Muscle of leg (tissue), 11 donors: Measurements from ENCODE around the gene SETBP1. TPM values are rescaled to one million over a fixed set of nuclear protein-coding genes. Genes with fewer than 3 reads are reported as not detected.
A peak's percentile ranks its signal among the peaks of the same experiment; 100 is the strongest.

ENCODE experiments used
- DNase-seq: peaks from one replicate; pipeline ENCODE4 v3.0.0; 2013
- H3K27ac ChIP-seq: one replicate; pipeline ENCODE4 v1.5.1; 2013; ENCODE audit warnings: mild to moderate bottlenecking, low read length, control low read depth
- H3K27me3 ChIP-seq: one replicate; pipeline ENCODE4 v1.6.1; 2013; ENCODE audit warnings: low read length; ENCODE audit not compliant: control insufficient read depth, insufficient read depth
- H3K36me3 ChIP-seq: one replicate; pipeline ENCODE4 v1.6.1; 2013; ENCODE audit warnings: low read length; ENCODE audit not compliant: control insufficient read depth, insufficient read depth
- H3K4me1 ChIP-seq: one replicate; pipeline ENCODE4 v1.6.1; 2013; ENCODE audit warnings: low read length; ENCODE audit not compliant: control insufficient read depth, insufficient read depth
- H3K4me3 ChIP-seq: one replicate; pipeline ENCODE4 v1.5.1; 2013; ENCODE audit warnings: low read length, control low read depth
- H3K9me3 ChIP-seq: replicated peaks from 2 replicates; pipeline ENCODE4 v1.6.1; 2013; ENCODE audit warnings: low read depth, low read length; ENCODE audit not compliant: control insufficient read depth
- WGBS: methylation state at CpG from one replicate; pipeline ENCODE4 v1.1.5; 2013; ENCODE audit warnings: missing lambda C conversion rate; ENCODE audit not compliant: insufficient coverage; 5-methylcytosine and 5-hydroxymethylcytosine counted together
- polyA plus RNA-seq, 8 donors: library from polyadenylated mRNA; unstranded; fragments of 120-200 nt; gene quantifications; one replicate each; pipeline versions ENCODE4 v1.2.1 to v1.2.3, GENCODE V29; 2013; ENCODE audit warnings: inconsistent platforms in 1 of 8, low replicate concordance in 1 of 8; ENCODE audit not compliant: insufficient read length in 8 of 8, insufficient read depth in 1 of 8
- total RNA-seq: library from RNA; stranded (reverse); fragments of 120-200 nt; gene quantifications from one replicate; pipeline ENCODE4 v1.2.4, GENCODE V29; 2013

SETBP1 gene
- total and polyA plus RNA-seq, 9 donors: 11.0 to 20.5 (median 16.8) TPM

GRCh38 chr18:44651918-44652572, 28.6 kb upstream of the SETBP1 start:
- WGBS: 100% methylated on average over 2 of the region's 6 CpGs
- no peak for DNase-seq
- no peaks in the 10 kb centered on the region for H3K27me3 ChIP-seq

DNA sequence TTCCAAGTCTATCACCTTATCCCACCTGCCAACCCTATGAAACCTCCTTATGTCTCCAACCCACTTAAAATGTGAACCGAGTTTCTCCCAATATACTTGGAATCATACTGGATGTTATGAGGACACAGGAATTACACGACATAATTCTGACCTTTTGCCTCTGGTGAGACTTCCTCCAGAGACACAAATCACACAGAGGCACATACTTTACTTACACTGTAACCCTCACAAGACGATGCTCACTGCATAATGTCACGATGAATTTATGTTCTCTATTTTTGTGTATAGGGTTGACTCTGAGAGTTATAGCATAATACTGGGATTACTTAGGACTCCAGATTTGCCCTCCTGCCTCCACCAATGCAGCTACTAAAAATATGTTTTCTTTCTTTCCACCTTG, 28.0 kb upstream of the SETBP1 start:
- no peaks in the 10 kb centered on the region for H3K36me3 ChIP-seq
- H3K9me3 ChIP-seq: no peaks in the 10 kb centered on the region
- H3K27me3 ChIP-seq: no peaks in the 10 kb centered on the region
- 40% methylated on average over 1 of the region's 4 CpGs for WGBS
- no peak overlapping the region for H3K27ac ChIP-seq
- no peaks in the 10 kb centered on the region for H3K4me1 ChIP-seq
- H3K4me3 ChIP-seq: no peak overlapping the region
- DNase-seq: no peak

More at GRCh38 chr18:44651918-44652572, 28.6 kb upstream of the SETBP1 start:
- no peaks in the 10 kb centered on the region for H3K9me3 ChIP-seq
- no peaks in the 10 kb centered on the region for H3K36me3 ChIP-seq
- H3K4me1 ChIP-seq: no peaks in the 10 kb centered on the region
- H3K27ac ChIP-seq: no peak overlapping the region
- no peak overlapping the region for H3K4me3 ChIP-seq

DNA sequence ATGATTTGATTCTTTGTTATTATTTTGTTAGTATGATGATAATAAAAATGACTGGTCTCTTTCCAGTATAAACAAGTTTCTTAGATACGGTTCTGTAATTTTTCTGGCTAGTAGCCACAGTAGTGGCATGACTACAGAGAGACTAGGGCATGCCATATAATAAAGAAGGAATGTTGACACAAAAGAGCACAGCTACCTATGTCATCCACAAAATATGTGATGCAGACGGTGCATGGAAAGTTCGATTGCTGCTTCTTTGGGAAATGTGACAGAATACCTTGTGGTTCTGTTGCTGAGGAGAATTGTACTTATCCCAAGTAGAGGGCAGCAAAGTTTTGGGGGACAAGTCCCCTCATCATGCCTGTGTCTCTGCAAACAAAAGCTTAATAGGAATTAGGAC, 26.1 kb upstream of the SETBP1 start:
- H3K27ac ChIP-seq: no peak overlapping the region
- H3K9me3 ChIP-seq: no peaks in the 10 kb centered on the region
- H3K36me3 ChIP-seq: no peaks in the 10 kb centered on the region
- peak; percentile 20 for DNase-seq
- H3K4me1 ChIP-seq: no peaks in the 10 kb centered on the region
- no peak overlapping the region for H3K4me3 ChIP-seq
- no peaks in the 10 kb centered on the region for H3K27me3 ChIP-seq
- WGBS: 40% methylated on average over 1 of the region's 3 CpGs

DNA sequence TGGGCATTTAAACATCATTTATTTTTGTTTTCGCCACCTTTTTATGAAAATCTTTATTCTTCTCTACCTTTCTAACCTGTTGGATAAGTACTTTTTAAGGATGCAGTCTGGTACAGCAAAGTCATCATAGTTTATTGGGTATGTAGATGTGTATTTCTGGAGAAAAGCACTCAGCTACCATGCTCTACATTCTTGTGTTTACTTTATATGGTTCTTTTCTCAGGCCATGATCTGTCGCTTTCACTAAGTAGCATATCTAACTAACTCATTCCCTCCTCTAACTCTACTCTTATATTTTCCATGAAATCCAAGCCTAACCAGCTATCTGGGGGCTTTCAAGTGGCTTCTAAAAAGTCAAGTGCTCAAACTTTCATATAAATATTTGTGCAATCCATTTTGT, 25.3 kb upstream of the SETBP1 start:
- Histone ChIP-seq H3K9me3 (no peaks in the 10 kb centered on the region), H3K4me3 (no peak overlapping the region), H3K27me3 (no peaks in the 10 kb centered on the region), H3K36me3 (no peaks in the 10 kb centered on the region), H3K27ac (no peak overlapping the region), H3K4me1 (no peaks in the 10 kb centered on the region)
- no CpG with 5 or more reads among the region's 2 CpGs for WGBS
- no peak for DNase-seq

DNA sequence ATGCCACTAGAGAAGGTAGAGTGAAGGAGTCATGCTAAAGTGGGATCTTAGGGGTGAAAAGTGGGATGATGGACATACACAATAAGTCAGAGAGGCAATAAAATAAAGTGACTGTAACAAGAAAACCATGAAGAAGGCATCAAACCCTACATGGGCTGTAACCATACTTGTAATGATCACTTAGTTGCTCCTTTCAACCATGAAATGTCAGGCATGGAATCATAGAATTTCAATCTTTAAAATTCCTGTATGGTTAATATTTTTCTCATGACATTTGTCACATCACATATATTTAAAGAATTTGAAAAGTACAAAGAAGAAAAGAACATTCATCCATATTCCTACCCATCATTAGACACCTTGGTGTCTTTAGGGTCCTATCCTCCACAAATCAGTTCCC, 20.9 kb upstream of the SETBP1 start:
- Histone ChIP-seq H3K27ac (no peak overlapping the region), H3K27me3 (no peaks in the 10 kb centered on the region), H3K4me1 (no peaks in the 10 kb centered on the region), H3K9me3 (no peaks in the 10 kb centered on the region), H3K4me3 (no peak overlapping the region), H3K36me3 (no peaks in the 10 kb centered on the region)
- no peak for DNase-seq

DNA sequence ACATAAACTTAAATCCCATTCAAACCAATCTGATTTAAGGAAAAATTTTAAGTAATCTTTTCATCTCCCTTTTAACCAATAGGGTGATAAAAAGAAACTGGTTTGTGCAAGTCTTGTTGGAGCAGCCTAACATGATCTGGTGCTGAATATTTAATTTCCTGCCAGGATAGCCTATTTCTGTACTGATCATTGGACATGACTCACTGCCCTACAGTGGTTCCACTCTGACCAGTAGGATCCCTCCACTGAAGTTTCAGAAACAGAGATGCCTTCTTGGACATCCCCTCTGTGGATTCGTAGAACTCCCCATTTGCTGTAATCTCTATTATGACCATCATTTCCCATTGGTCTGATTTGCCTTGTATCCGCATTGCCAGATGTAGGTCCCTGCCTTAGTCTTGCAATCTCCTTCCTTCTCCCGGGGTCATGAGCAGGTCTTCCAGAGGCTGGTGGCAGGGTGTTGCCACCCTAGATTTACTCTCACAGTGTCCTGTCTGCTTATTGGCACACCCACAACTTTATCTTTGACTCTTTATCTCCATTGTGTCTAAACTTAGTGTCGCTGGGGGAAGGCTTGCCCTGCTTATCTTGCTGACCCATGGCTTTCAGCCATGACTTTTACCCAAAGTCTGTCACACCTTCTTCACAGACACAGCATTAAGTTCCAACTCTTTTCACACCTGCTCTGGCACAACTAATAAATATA, 12.3 kb upstream of the SETBP1 start:
- H3K9me3 ChIP-seq: no peaks in the 10 kb centered on the region
- 93% methylated on average over 4 of the region's 4 CpGs for WGBS

GRCh38 chr18:44671914-44672313, 8.8 kb upstream of the SETBP1 start:
- H3K27ac ChIP-seq: no peak overlapping the region
- no peaks in the 10 kb centered on the region for H3K27me3 ChIP-seq
- WGBS: no CpG with 5 or more reads among the region's 2 CpGs

More for the DNA sequence above, 12.3 kb upstream of the SETBP1 start:
- no peaks in the 10 kb centered on the region for H3K36me3 ChIP-seq
- no peak overlapping the region for H3K4me3 ChIP-seq
- H3K27me3 ChIP-seq: no peaks in the 10 kb centered on the region
- no peaks in the 10 kb centered on the region for H3K4me1 ChIP-seq
- no peak overlapping the region for H3K27ac ChIP-seq
- DNase-seq: no peak

DNA sequence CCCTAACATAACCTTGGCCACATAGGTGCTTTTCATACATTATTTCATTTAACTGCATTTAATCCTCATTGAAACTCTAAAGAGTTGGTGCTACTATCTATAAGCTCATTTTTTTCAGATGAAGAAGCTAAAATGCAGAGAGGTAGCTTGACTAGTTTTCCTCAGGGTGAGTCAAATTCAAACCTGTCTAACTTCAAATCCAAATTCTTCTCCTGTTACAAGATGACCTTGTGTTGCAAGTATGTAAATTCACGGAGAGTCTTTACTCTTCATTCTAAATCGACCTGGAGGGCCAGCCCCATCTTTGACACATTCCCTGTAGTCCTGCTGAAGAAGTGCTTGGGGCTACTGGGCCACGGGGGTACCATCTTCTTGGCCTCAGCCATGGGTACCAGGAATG, 8.2 kb upstream of the SETBP1 start:
- no peak for DNase-seq
- WGBS: 71% methylated on average over 1 of the region's 3 CpGs
- H3K9me3 ChIP-seq: no peaks in the 10 kb centered on the region
- no peaks in the 10 kb centered on the region for H3K27me3 ChIP-seq
- H3K4me1 ChIP-seq: no peaks in the 10 kb centered on the region
- H3K36me3 ChIP-seq: no peaks in the 10 kb centered on the region
- H3K27ac ChIP-seq: no peak overlapping the region
- H3K4me3 ChIP-seq: no peak overlapping the region

More at GRCh38 chr18:44671914-44672313, 8.8 kb upstream of the SETBP1 start:
- Histone ChIP-seq H3K4me3 (no peak overlapping the region), H3K36me3 (no peaks in the 10 kb centered on the region), H3K4me1 (no peaks in the 10 kb centered on the region), H3K9me3 (no peaks in the 10 kb centered on the region)
- DNase-seq: no peak

- H3K36me3 ChIP-seq: no peaks in the 10 kb centered on the region
- H3K9me3 ChIP-seq: no peaks in the 10 kb centered on the region
- H3K4me1 ChIP-seq: peaks cover 3% of the 10 kb centered on the region
- H3K27me3 ChIP-seq: no peaks in the 10 kb centered on the region
- WGBS: no CpG with 5 or more reads among the region's 3 CpGs
- H3K4me3 ChIP-seq: no peak overlapping the region
- peak; percentile 96 for DNase-seq
- H3K27ac ChIP-seq: peak overlapping the region; percentile 37
Observed at GRCh38 chr18:44673256-44673880, 7.3 kb upstream of the SETBP1 start.

DNA sequence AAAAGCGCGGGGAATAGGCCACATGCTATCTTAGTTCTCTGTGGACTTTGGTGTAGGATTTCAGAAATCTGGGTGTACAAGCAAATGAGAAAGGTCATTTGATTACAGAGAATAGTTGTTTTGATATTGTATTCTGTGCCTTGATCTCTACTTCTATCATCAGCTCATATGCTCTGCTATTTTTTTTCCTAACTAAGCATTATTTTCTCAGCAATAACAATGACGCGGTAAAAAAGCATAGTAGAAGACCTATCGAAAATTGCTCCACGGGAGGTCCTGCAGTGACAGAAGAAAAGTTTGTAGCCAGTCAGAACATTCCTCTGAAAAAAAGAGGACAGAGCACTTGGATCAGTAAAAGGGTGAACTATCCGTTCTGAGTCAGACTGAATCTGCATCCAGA, 2.8 kb upstream of the SETBP1 start:
- WGBS: 83% methylated on average over 2 of the region's 7 CpGs

More for the DNA sequence above, 2.8 kb upstream of the SETBP1 start:
- Histone ChIP-seq H3K9me3 (no peaks in the 10 kb centered on the region), H3K27ac (no peak overlapping the region), H3K4me1 (peaks cover 14% of the 10 kb centered on the region), H3K4me3 (no peak overlapping the region), H3K36me3 (no peaks in the 10 kb centered on the region), H3K27me3 (no peaks in the 10 kb centered on the region)
- DNase-seq: no peak
